ENCODE data around the gene NANOS3. TPM values are rescaled to one million over a fixed set of nuclear protein-coding genes. Genes with fewer than 3 reads are reported as not detected.
A peak's percentile ranks its signal among the peaks of the same experiment; 100 is the strongest.

NANOS3 gene
- total and polyA plus RNA-seq, 2 of the 13 experiments (the other 11 are each of a cell fraction or from before 2014, with no cell fraction given): 0.21 TPM; not detected in 1

DNA sequence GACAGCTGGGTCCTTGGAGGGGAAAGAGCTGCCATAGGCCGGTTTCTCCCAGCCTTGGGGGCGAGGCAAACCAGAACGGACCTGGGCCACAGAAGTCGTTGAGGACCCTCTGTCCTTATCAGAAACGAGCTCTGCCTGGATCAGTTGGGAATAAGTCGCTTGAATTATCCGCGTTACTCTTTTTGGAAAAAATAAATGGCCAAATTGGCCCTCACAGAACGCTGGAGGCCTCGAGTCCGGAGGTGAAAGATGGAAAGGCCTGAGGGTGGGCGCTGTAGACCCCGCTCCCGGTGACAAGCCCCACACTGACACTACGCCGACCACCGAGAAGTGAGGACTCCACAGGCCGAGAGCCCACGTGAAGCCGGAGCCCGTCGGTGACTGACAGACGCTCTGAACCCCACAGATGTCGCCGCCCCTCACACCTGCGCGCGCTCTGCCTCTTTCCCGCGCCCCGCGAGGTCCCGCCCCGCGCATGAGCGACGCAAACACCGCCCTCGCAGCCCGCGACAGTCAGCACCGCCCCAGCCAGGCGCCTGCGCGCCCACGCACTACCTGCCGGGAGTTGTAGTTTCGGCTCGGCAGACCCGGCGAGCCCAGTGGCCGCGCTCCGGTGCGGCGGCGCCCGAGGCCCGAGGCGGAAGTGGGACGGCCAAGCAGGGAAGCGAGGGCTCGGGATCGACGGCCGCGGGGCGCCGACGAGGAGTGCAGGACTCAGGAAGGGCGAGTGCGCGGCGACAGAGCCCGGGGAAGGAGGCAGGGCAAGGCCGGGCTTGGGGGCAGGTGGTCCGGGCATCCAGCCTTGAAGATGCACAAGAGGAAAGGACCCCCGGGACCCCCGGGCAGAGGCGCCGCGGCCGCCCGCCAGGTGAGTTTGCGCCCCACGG lies 28.9 kb downstream of the NANOS3 start, which contains the start of the genes BRME1 and CC2D1A (continued):
- TF ChIP-seq, protein P1, sequence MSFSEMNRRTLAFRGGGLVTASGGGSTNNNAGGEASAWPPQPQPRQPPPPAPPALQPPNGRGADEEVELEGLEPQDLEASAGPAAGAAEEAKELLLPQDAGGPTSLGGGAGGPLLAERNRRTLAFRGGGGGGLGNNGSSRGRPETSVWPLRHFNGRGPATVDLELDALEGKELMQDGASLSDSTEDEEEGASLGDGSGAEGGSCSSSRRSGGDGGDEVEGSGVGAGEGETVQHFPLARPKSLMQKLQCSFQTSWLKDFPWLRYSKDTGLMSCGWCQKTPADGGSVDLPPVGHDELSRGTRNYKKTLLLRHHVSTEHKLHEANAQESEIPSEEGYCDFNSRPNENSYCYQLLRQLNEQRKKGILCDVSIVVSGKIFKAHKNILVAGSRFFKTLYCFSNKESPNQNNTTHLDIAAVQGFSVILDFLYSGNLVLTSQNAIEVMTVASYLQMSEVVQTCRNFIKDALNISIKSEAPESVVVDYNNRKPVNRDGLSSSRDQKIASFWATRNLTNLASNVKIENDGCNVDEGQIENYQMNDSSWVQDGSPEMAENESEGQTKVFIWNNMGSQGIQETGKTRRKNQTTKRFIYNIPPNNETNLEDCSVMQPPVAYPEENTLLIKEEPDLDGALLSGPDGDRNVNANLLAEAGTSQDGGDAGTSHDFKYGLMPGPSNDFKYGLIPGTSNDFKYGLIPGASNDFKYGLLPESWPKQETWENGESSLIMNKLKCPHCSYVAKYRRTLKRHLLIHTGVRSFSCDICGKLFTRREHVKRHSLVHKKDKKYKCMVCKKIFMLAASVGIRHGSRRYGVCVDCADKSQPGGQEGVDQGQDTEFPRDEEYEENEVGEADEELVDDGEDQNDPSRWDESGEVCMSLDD (CRISPR knock-in tag; IDR thresholded peaks at IDR 0.05; ENCODE audit: borderline replicate concordance): peak; percentile 61; the same call in 1 of the 2 replicates
- TF ChIP-seq ZFP41 (CRISPR knock-in tag; IDR thresholded peaks at IDR 0.05; ENCODE audit: borderline replicate concordance) (peak; percentile 96; the same call in 1 of the 2 replicates), ZNF652 (CRISPR knock-in tag; IDR thresholded peaks at IDR 0.05; ENCODE audit: borderline replicate concordance, low read depth) (no peak), ZNF850 (CRISPR knock-in tag; conservative IDR thresholded peaks at IDR 0.05) (no peak), ATF7 (IDR thresholded peaks at IDR 0.05) (no peak), ATF7 (CRISPR knock-in tag; IDR thresholded peaks at IDR 0.05) (no peak), MBD4 (IDR thresholded peaks at IDR 0.05; ENCODE audit: borderline replicate concordance, low read length) (no peak), ZKSCAN8 (CRISPR knock-in tag; IDR thresholded peaks at IDR 0.05; ENCODE audit: borderline replicate concordance) (no peak; the same call in 1 of the 2 replicates), KDM1A (CRISPR knock-in tag; IDR thresholded peaks at IDR 0.05) (no peak), ZNF335 (CRISPR knock-in tag; IDR thresholded peaks at IDR 0.05) (peak; percentile 42; the same call in 1 of the 2 replicates), KDM6A (CRISPR knock-in tag; IDR thresholded peaks at IDR 0.05; ENCODE audit: low read depth) (no peak), ZNF546 (CRISPR knock-in tag; conservative IDR thresholded peaks at IDR 0.05) (peak; percentile 95), BORCS8-MEF2B (CRISPR knock-in tag; IDR thresholded peaks at IDR 0.05) (peak; percentile 95), SP4 (CRISPR knock-in tag; IDR thresholded peaks at IDR 0.05) (peak; percentile 83), ADNP (CRISPR knock-in tag; IDR thresholded peaks at IDR 0.05) (no peak), CCAR2 (optimal IDR thresholded peaks at IDR 0.05; ENCODE audit: low read depth, low read length) (no peak), SRSF4 (IDR thresholded peaks at IDR 0.05; ENCODE audit: low read depth, low read length, poor library complexity, severe bottlenecking) (no peak), RORA (CRISPR knock-in tag; IDR thresholded peaks at IDR 0.05) (no peak), CBX1 (IDR thresholded peaks at IDR 0.05; ENCODE audit: low read depth) (peak; percentile 83), ZNF317 (CRISPR knock-in tag; IDR thresholded peaks at IDR 0.05) (no peak; the same call in 1 of the 2 replicates)
- TF ChIP-seq, protein P2, sequence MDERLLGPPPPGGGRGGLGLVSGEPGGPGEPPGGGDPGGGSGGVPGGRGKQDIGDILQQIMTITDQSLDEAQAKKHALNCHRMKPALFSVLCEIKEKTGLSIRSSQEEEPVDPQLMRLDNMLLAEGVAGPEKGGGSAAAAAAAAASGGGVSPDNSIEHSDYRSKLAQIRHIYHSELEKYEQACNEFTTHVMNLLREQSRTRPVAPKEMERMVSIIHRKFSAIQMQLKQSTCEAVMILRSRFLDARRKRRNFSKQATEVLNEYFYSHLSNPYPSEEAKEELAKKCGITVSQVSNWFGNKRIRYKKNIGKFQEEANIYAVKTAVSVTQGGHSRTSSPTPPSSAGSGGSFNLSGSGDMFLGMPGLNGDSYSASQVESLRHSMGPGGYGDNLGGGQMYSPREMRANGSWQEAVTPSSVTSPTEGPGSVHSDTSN (CRISPR knock-in tag; IDR thresholded peaks at IDR 0.05): no peak
- TF ChIP-seq, protein P3, sequence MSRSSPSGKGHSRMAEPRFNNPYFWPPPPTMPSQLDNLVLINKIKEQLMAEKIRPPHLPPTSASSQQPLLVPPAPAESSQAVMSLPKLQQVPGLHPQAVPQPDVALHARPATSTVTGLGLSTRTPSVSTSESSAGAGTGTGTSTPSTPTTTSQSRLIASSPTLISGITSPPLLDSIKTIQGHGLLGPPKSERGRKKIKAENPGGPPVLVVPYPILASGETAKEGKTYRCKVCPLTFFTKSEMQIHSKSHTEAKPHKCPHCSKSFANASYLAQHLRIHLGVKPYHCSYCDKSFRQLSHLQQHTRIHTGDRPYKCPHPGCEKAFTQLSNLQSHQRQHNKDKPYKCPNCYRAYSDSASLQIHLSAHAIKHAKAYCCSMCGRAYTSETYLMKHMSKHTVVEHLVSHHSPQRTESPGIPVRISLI (CRISPR knock-in tag; IDR thresholded peaks at IDR 0.05; ENCODE audit: borderline replicate concordance): no peak
- TF ChIP-seq, protein P4, sequence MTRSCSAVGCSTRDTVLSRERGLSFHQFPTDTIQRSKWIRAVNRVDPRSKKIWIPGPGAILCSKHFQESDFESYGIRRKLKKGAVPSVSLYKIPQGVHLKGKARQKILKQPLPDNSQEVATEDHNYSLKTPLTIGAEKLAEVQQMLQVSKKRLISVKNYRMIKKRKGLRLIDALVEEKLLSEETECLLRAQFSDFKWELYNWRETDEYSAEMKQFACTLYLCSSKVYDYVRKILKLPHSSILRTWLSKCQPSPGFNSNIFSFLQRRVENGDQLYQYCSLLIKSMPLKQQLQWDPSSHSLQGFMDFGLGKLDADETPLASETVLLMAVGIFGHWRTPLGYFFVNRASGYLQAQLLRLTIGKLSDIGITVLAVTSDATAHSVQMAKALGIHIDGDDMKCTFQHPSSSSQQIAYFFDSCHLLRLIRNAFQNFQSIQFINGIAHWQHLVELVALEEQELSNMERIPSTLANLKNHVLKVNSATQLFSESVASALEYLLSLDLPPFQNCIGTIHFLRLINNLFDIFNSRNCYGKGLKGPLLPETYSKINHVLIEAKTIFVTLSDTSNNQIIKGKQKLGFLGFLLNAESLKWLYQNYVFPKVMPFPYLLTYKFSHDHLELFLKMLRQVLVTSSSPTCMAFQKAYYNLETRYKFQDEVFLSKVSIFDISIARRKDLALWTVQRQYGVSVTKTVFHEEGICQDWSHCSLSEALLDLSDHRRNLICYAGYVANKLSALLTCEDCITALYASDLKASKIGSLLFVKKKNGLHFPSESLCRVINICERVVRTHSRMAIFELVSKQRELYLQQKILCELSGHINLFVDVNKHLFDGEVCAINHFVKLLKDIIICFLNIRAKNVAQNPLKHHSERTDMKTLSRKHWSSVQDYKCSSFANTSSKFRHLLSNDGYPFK (CRISPR knock-in tag; IDR thresholded peaks at IDR 0.05; ENCODE audit: borderline replicate concordance): no peak

Measured in HepG2 (cell line).